Breast epithelium (tissue), 4 donors: ENCODE measurements around the gene ELOVL5. TPM values are rescaled to one million over a fixed set of nuclear protein-coding genes. Genes with fewer than 3 reads are reported as not detected.
"Not testable (repeated sequence)": the region's sequence is repeated elsewhere in the genome, so short reads cannot be mapped to it uniquely, and the experiment has no call there.

Experiments used
- DNase-seq, 2 donors: peaks; one replicate each; pipeline ENCODE4 v3.0.0-alpha.2; 2019; ENCODE audit warnings: low spot score in 2 of 2
- H3K27ac ChIP-seq, 2 donors: fragments of 200-600 bp; sonication (generic) in 1 of 2; one replicate each; pipeline ENCODE4 v1.5.1; 2016 to 2019; ENCODE audit warnings: mild to moderate bottlenecking in 1 of 2
- H3K27me3 ChIP-seq, 2 donors: fragments of 200-600 bp; sonication (generic) in 1 of 2; one replicate each; pipeline versions ENCODE4 v1.5.1 to v1.6.0; 2017 to 2019; ENCODE audit warnings: control low read depth in 1 of 2, mild to moderate bottlenecking in 1 of 2
- H3K36me3 ChIP-seq: fragments of 200-600 bp; one replicate; pipeline ENCODE4 v1.5.1; 2019
- H3K4me1 ChIP-seq, 2 donors: fragments of 200-600 bp; sonication (generic); one replicate each; pipeline ENCODE4 v1.5.1; 2016 to 2019; ENCODE audit warnings: control low read depth in 1 of 2
- H3K4me3 ChIP-seq, 3 donors: fragments of 200-600 bp; sonication (generic); 1 replicate in 2 of 3; 2 replicates in 1 of 3; pipeline ENCODE4 v1.5.1; 2016 to 2019; ENCODE audit warnings: mild to moderate bottlenecking in 3 of 3, moderate library complexity in 2 of 3
- H3K9me3 ChIP-seq, 2 donors: fragments of 200-600 bp; sonication (generic) in 1 of 2; one replicate each; pipeline ENCODE4 v1.5.1; 2016 to 2019; ENCODE audit warnings: control low read depth in 1 of 2
- CTCF ChIP-seq, 3 donors: fragments of 450-650 bp; IDR thresholded peaks; one replicate each; pipeline ENCODE4 v1.5.1; 2016 to 2017; ENCODE audit warnings: antibody characterized with exemption in 3 of 3, mild to moderate bottlenecking in 3 of 3, moderate library complexity in 3 of 3
- POLR2A ChIP-seq: fragments of 450-650 bp; IDR thresholded peaks from one replicate; pipeline ENCODE4 v1.6.1; 2016; ENCODE audit warnings: antibody characterized with exemption, mild to moderate bottlenecking, moderate library complexity
- POLR2AphosphoS5 ChIP-seq, 3 donors: sonication (generic); formaldehyde crosslinking; IDR thresholded peaks; one replicate each; pipeline ENCODE4 v1.6.1; 2017; ENCODE audit warnings: antibody characterized with exemption in 3 of 3
- intact Hi-C: fragments of 100-400 bp; cut with DNase I; formaldehyde crosslinking; loops from one replicate; pipeline ENCODE4 v1.15.1; 2023; ENCODE audit warnings: low total_unique reads
- total RNA-seq, 3 donors: library from RNA; depleted of rRNA; stranded (reverse); fragments of >200 nt; gene quantifications; one replicate each; pipeline ENCODE4 v1.1.0, GENCODE V29; 2016

The ELOVL5 gene
- total RNA-seq, 3 donors from 2014 or later: 245 to 427 (median 272) TPM

- TF ChIP-seq CTCF (IDR thresholded peaks at IDR 0.05) (no peak), POLR2AphosphoS5 (IDR thresholded peaks at IDR 0.05) (no peak), POLR2A (no peak)
- H3K27ac ChIP-seq: no peak overlapping the region
- H3K27me3 ChIP-seq: no peaks in the 10 kb centered on the region
- DNase-seq: no peak
- no peaks in the 10 kb centered on the region for H3K36me3 ChIP-seq
- H3K9me3 ChIP-seq: no peaks in the 10 kb centered on the region
- H3K4me3 ChIP-seq: no peak overlapping the region
- intact Hi-C loops: no loop called here
- no peaks in the 10 kb centered on the region for H3K4me1 ChIP-seq
Observed at GRCh38 chr6:53317861-53318260, 30.9 kb downstream of the ELOVL5 start.

GRCh38 chr6:53317299-53317698, 31.5 kb downstream of the ELOVL5 start:
- H3K4me1 ChIP-seq, H3K4me3 ChIP-seq, intact Hi-C loops, DNase-seq, H3K27ac ChIP-seq, H3K9me3 ChIP-seq, H3K27me3 ChIP-seq, H3K36me3 ChIP-seq: not testable (repeated sequence)

- DNase-seq: no peak
- Histone ChIP-seq H3K4me1 (no peaks in the 10 kb centered on the region), H3K4me3 (no peak overlapping the region), H3K9me3 (no peaks in the 10 kb centered on the region), H3K27ac (no peak overlapping the region), H3K36me3 (no peaks in the 10 kb centered on the region), H3K27me3 (no peaks in the 10 kb centered on the region)
- TF ChIP-seq CTCF (IDR thresholded peaks at IDR 0.05) (no peak), POLR2AphosphoS5 (IDR thresholded peaks at IDR 0.05) (no peak), POLR2A (no peak)
- intact Hi-C loops: no loop called here
Observed at GRCh38 chr6:53316142-53316541, 32.6 kb downstream of the ELOVL5 start.

- H3K36me3 ChIP-seq: no peaks in the 10 kb centered on the region
- no peaks in the 10 kb centered on the region for H3K27me3 ChIP-seq
- H3K4me3 ChIP-seq: no peak overlapping the region
- no peak overlapping the region for H3K27ac ChIP-seq
- DNase-seq: no peak
- intact Hi-C loops: no loop called here
- H3K9me3 ChIP-seq: no peaks in the 10 kb centered on the region
- TF ChIP-seq CTCF (IDR thresholded peaks at IDR 0.05) (no peak), POLR2A (no peak), POLR2AphosphoS5 (IDR thresholded peaks at IDR 0.05) (no peak)
- H3K4me1 ChIP-seq: no peaks in the 10 kb centered on the region
Observed at GRCh38 chr6:53315086-53315724, 33.5 kb downstream of the ELOVL5 start.

- intact Hi-C loops: no loop called here
- Histone ChIP-seq H3K4me1 (no peaks in the 10 kb centered on the region), H3K36me3 (no peaks in the 10 kb centered on the region), H3K4me3 (no peak overlapping the region), H3K9me3 (no peaks in the 10 kb centered on the region), H3K27ac (no peak overlapping the region), H3K27me3 (no peaks in the 10 kb centered on the region)
- no peak for TF ChIP-seq POLR2A
- TF ChIP-seq POLR2AphosphoS5 (IDR thresholded peaks at IDR 0.05): peak in 2 of 3 donors; percentile 17 to 42
- no peak for TF ChIP-seq CTCF (IDR thresholded peaks at IDR 0.05)
- DNase-seq: no peak
Observed at GRCh38 chr6:53313784-53314400, 34.9 kb downstream of the ELOVL5 start.
